Psoas muscle (tissue), 8 donors: Measurements from ENCODE around the gene PLXDC2. TPM values are rescaled to one million over a fixed set of nuclear protein-coding genes. Genes with fewer than 3 reads are reported as not detected.
"Not testable (repeated sequence)": the region's sequence is repeated elsewhere in the genome, so short reads cannot be mapped to it uniquely, and the experiment has no call there.

Experiments used
- ATAC-seq, 4 donors: fragments of 200-7000 bp; cut with Tn5 transposase; one replicate each; pipeline ENCODE4 v1.9.1; 2020; ENCODE audit warnings: moderate library complexity in 3 of 4, mild to moderate bottlenecking in 2 of 4
- DNase-seq, 2 donors: peaks; one replicate each; pipeline ENCODE4 v3.0.0-alpha.2; 2020
- H3K27ac ChIP-seq: fragments of 200-600 bp; one replicate; pipeline ENCODE4 v1.8.0; 2022
- H3K27me3 ChIP-seq, 3 donors: fragments of 200-600 bp in 1 of 3; one replicate each; pipeline versions ENCODE4 v1.6.1 to v1.8.0; 2013 to 2022; ENCODE audit warnings: low read length in 2 of 3, mild to moderate bottlenecking in 2 of 3, moderate library complexity in 1 of 3; ENCODE audit not compliant: insufficient read depth in 3 of 3
- H3K36me3 ChIP-seq, 2 donors: fragments of 200-600 bp in 1 of 2; one replicate each; pipeline versions ENCODE4 v1.6.1 to v1.8.0; 2013 to 2022; ENCODE audit warnings: low read depth in 1 of 2, mild to moderate bottlenecking in 1 of 2, moderate library complexity in 1 of 2; ENCODE audit not compliant: insufficient read depth in 1 of 2
- H3K4me1 ChIP-seq: fragments of 200-600 bp; one replicate; pipeline ENCODE4 v1.8.0; 2022
- H3K4me3 ChIP-seq: fragments of 200-600 bp; one replicate; pipeline ENCODE4 v1.8.0; 2022; ENCODE audit warnings: mild to moderate bottlenecking
- H3K9me3 ChIP-seq: fragments of 200-600 bp; one replicate; pipeline ENCODE4 v1.8.0; 2022
- WGBS, 3 donors: extraction: QIAGEN DNeasy Blood & Tissue Kit; methylation state at CpG; one replicate each; pipeline versions ENCODE4 v1.1.6 to v1.1.7; 2013; 5-methylcytosine and 5-hydroxymethylcytosine counted together
- intact Hi-C, 2 donors: fragments of 100-400 bp; cut with DNase I; formaldehyde crosslinking; loops; one replicate each; pipeline versions ENCODE4 v1.11.0 to v1.14.2; 2022
- polyA plus RNA-seq, 3 donors: library from polyadenylated mRNA; stranded (reverse); fragments of 200-250 nt; gene quantifications; one replicate each; pipeline ENCODE4 v1.2.3, GENCODE V29; 2013
- total RNA-seq, 4 donors: library from RNA; stranded (reverse); fragmentation: NEBNext Ultra II Directional in 2 of 4; extraction: Animal tissue kit (Norgen Biotek cat#: 25700) in 2 of 4; gene quantifications; one replicate each; pipeline versions ENCODE4 v1.2.1 to v1.2.4, GENCODE V29; 2021 to 2023
- TF ChIP-seq, protein P1 (sequence below): fragments of 200-600 bp; IDR thresholded peaks from one replicate; pipeline ENCODE4 v1.8.0; 2022; ENCODE audit warnings: antibody characterized with exemption
- donor health status: healthy with polysubstance abuse.
- donor health status: DM: no; HTN: no; CAD: no; lungs with moderate emphysema.
- donor health status: Bipolar disorder and iron deficiency.
- donor health status: healthy.
- donor health status: DM: yes; HTN: yes; CAD: no.
- donor health status: DM: no; HTN: no; CAD: no.
- donor health status: DM: no; HTN: no; CAD: no.
- donor health status: DM: yes; HTN: yes; CAD: no.

The PLXDC2 gene
- total and polyA plus RNA-seq, 7 donors = 2.3 to 21.4 (median 9.2) TPM

DNA sequence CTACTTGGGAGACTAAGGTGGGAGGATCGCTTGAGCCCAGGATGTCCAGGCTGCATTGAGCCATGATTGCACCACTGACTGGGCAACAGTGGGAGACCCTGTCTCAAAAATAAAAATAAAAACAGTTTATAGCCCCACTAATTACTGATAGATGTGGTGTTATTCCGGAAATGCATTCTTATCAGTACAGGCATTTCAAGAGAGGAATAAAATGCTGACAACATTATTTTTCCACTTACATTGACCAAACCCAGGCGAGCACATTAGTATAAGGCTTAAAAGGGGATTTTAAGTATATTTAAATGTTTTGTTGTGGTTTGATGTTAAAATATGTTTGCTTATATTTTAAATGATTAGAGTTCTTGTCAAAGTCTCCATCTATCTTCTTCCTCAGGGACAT, 359.5 kb downstream of the PLXDC2 start:
- intact Hi-C loops = no loop called here
- Histone ChIP-seq H3K27ac (no peak overlapping the region), H3K36me3 (no peaks in the 10 kb centered on the region), H3K9me3 (no peaks in the 10 kb centered on the region), H3K4me3 (no peak overlapping the region), H3K4me1 (no peaks in the 10 kb centered on the region), H3K27me3 (no peaks in the 10 kb centered on the region)
- TF ChIP-seq, protein P1, sequence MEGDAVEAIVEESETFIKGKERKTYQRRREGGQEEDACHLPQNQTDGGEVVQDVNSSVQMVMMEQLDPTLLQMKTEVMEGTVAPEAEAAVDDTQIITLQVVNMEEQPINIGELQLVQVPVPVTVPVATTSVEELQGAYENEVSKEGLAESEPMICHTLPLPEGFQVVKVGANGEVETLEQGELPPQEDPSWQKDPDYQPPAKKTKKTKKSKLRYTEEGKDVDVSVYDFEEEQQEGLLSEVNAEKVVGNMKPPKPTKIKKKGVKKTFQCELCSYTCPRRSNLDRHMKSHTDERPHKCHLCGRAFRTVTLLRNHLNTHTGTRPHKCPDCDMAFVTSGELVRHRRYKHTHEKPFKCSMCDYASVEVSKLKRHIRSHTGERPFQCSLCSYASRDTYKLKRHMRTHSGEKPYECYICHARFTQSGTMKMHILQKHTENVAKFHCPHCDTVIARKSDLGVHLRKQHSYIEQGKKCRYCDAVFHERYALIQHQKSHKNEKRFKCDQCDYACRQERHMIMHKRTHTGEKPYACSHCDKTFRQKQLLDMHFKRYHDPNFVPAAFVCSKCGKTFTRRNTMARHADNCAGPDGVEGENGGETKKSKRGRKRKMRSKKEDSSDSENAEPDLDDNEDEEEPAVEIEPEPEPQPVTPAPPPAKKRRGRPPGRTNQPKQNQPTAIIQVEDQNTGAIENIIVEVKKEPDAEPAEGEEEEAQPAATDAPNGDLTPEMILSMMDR = no peak
- no peak for DNase-seq
- ATAC-seq = no peak
- 76 to 98% (median 78%) methylated on average over 3 of the region's 3 CpGs for WGBS, 3 donors

DNA sequence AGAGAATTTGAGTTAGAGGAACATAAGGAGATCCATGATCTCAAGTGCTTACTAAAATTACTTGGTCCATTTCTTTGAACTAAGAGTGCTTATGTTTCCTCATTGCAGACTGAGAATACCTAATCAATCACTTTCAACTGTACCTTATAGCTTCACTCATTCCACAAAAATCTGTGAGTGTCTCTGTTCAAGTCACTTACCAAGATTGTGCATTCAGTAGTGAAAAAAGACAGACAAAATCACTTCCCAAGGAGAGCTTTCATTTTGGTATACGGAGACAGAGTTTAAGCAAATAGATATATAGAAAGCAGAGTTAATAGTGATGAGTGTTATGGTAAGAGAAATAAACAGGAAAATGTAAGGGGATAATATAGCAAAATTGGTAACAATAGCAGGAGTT, 364.5 kb downstream of the PLXDC2 start:
- no peak overlapping the region for H3K27ac ChIP-seq
- H3K27me3 ChIP-seq = no peaks in the 10 kb centered on the region
- TF ChIP-seq, protein P1 = no peak
- no peaks in the 10 kb centered on the region for H3K36me3 ChIP-seq
- no peak overlapping the region for H3K4me3 ChIP-seq
- no peak for ATAC-seq
- 95 to 100% (median 96%) methylated on average over 1 of the region's 1 CpG for WGBS, 3 donors
- DNase-seq = no peak
- intact Hi-C loops = no loop called here
- H3K4me1 ChIP-seq = no peaks in the 10 kb centered on the region
- H3K9me3 ChIP-seq = no peaks in the 10 kb centered on the region

DNA sequence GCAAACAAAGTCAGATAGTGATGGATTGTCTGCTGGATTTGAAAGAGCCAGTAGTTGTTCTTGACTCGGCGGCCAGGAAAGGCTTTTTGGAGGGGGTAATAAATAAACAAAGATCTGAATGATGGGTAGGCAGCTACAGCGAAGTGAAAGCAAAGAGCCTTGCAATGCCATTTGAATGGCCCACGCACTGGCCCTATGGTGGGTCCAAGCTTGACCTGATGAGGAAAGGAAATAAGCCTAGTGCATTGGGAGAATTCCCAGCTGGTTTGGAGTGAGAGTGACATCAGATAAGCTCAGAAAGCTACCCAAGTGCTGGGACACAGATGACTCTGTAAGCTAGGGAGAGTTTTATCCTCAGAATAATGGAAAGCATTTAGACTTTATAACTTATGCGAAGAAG, 365.2 kb downstream of the PLXDC2 start:
- no peaks in the 10 kb centered on the region for H3K36me3 ChIP-seq
- intact Hi-C loops = no loop called here
- no peak overlapping the region for H3K27ac ChIP-seq
- H3K27me3 ChIP-seq = no peaks in the 10 kb centered on the region
- H3K4me1 ChIP-seq = no peaks in the 10 kb centered on the region
- no peak for ATAC-seq
- TF ChIP-seq, protein P1 = no peak
- no peaks in the 10 kb centered on the region for H3K9me3 ChIP-seq
- no peak for DNase-seq
- H3K4me3 ChIP-seq = no peak overlapping the region
- 90 to 93% (median 91%) methylated on average over 5 of the region's 5 CpGs for WGBS, 3 donors

DNA sequence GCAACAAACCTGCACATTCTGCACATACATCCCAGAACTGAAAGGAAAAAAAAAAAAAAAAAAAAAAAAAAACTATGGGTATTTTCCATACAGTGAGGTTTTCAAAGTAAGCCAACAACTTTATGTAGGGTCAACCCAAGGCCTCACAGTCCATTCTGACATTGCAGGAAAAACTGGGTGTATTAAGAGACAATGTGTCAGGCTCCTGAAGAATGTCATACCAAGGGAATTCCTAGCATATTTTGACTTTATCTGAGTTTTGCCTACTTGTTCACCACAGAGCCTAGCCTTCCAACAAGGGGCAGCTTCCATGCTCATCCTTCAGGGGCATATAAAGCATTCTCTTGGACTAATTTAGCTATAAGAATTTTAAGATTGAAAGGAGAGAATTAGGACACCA, 368.9 kb downstream of the PLXDC2 start:
- ATAC-seq = no peak
- H3K9me3 ChIP-seq = no peaks in the 10 kb centered on the region

DNA sequence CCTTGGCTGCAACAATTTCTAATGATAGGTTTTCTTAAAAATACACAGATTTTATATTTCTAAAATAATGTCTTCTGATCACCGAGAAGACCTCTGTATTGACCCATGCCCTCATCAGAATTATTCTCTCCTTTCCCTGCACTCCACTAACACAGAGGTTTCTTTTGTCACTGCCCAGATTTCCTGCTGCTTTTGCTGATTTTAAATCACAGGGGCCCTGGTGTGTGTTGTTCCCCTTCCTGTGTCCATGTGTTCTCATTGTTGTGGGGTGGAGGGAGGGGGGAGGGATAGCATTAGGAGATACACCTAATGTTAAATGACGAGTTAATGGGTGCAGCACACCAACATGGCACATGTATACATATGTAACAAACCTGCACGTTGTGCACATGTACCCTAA, 375.2 kb downstream of the PLXDC2 start:
- DNase-seq, H3K36me3 ChIP-seq, H3K27me3 ChIP-seq, ATAC-seq, H3K9me3 ChIP-seq, H3K4me3 ChIP-seq, H3K27ac ChIP-seq, intact Hi-C loops, H3K4me1 ChIP-seq: not testable (repeated sequence)
- WGBS, 3 donors = 72 to 80% (median 78%) methylated on average over 2 to 3 of the region's 3 CpGs

More for the DNA sequence above, 368.9 kb downstream of the PLXDC2 start:
- no peaks in the 10 kb centered on the region for H3K36me3 ChIP-seq
- H3K27me3 ChIP-seq = no peaks in the 10 kb centered on the region
- H3K4me3 ChIP-seq = no peak overlapping the region
- DNase-seq = no peak
- TF ChIP-seq, protein P1 = no peak
- H3K4me1 ChIP-seq = no peaks in the 10 kb centered on the region
- no peak overlapping the region for H3K27ac ChIP-seq
- intact Hi-C loops = no loop called here
